ENCODE results near the gene STIMATE. TPM values are rescaled to one million over a fixed set of nuclear protein-coding genes. Genes with fewer than 3 reads are reported as not detected.

Gene STIMATE
- total RNA-seq, 4 donors from 2014 or later, result 15.0 to 22.1 (median 18.7) TPM

GRCh38 chr3:52848617-52849016 is 48.7 kb downstream of the STIMATE start:
- no peak overlapping the region for H3K27ac ChIP-seq
- H3K9me3 ChIP-seq, result no peaks in the 10 kb centered on the region
- WGBS, 2 donors, result 70 to 93% methylated on average over 3 to 6 of the region's 7 CpGs
- no peak overlapping the region for H3K4me3 ChIP-seq (replicated peaks in 1 of 3)
- intact Hi-C loops (cut with DNase I), result no loop called here
- peaks cover 4 to 28% of the 10 kb centered on the region in 2 donors for H3K4me1 ChIP-seq
- no peak for DNase-seq
- no peaks in the 10 kb centered on the region for H3K27me3 ChIP-seq
- peaks cover 0 to 30% of the 10 kb centered on the region in 2 donors for H3K36me3 ChIP-seq
- TF ChIP-seq POLR2A (IDR thresholded peaks at IDR 0.05) (no peak), CTCF (IDR thresholded peaks at IDR 0.05) (no peak)

- Histone ChIP-seq H3K27me3 (no peaks in the 10 kb centered on the region), H3K36me3 (peaks cover 0 to 30% of the 10 kb centered on the region in 2 donors), H3K4me1 (peaks cover 4 to 28% of the 10 kb centered on the region in 2 donors), H3K27ac (no peak overlapping the region), H3K9me3 (no peaks in the 10 kb centered on the region), H3K4me3 (replicated peaks in 1 of 3) (no peak overlapping the region)
- TF ChIP-seq CTCF (IDR thresholded peaks at IDR 0.05), result no peak
- TF ChIP-seq POLR2A (IDR thresholded peaks at IDR 0.05), result no peak
- WGBS, 2 donors, result 92 to 93% methylated on average over 7 of the region's 7 CpGs
- no peak for DNase-seq
- intact Hi-C loops (cut with DNase I), result no loop called here
Measured at GRCh38 chr3:52847726-52848125, 49.6 kb downstream of the STIMATE start.

GRCh38 chr3:52847241-52847640 is 50.1 kb downstream of the STIMATE start:
- no peaks in the 10 kb centered on the region for H3K27me3 ChIP-seq
- intact Hi-C loops (cut with DNase I), result no loop called here
- no peak overlapping the region for H3K27ac ChIP-seq
- peaks cover 4 to 31% of the 10 kb centered on the region in 2 donors for H3K4me1 ChIP-seq
- DNase-seq, result no peak
- no peaks in the 10 kb centered on the region for H3K9me3 ChIP-seq
- peaks cover 0 to 34% of the 10 kb centered on the region in 2 donors for H3K36me3 ChIP-seq
- no peak for TF ChIP-seq CTCF (IDR thresholded peaks at IDR 0.05)
- 96% methylated on average over 6 of the region's 6 CpGs for WGBS, 2 donors
- no peak overlapping the region for H3K4me3 ChIP-seq (replicated peaks in 1 of 3)

- Histone ChIP-seq H3K4me1 (peaks cover 4 to 31% of the 10 kb centered on the region in 2 donors), H3K27ac (peak overlapping the region in 1 of 3 donors; percentile 52), H3K36me3 (peaks cover 2 to 34% of the 10 kb centered on the region in 2 donors), H3K9me3 (no peaks in the 10 kb centered on the region), H3K4me3 (replicated peaks in 1 of 3) (no peak overlapping the region), H3K27me3 (no peaks in the 10 kb centered on the region)
- 66 to 67% methylated on average over 15 of the region's 15 CpGs for WGBS, 2 donors
- peak; percentile 60 to 61 for DNase-seq
- TF ChIP-seq POLR2A (IDR thresholded peaks at IDR 0.05), result no peak
- no peak for TF ChIP-seq CTCF (IDR thresholded peaks at IDR 0.05)
- intact Hi-C loops (cut with DNase I), result no loop called here
Measured at GRCh38 chr3:52846432-52846965, 50.8 kb downstream of the STIMATE start.

GRCh38 chr3:52845691-52846431 is 51.5 kb downstream of the STIMATE start:
- H3K4me1 ChIP-seq, result peaks cover 4 to 31% of the 10 kb centered on the region in 2 donors
- DNase-seq, result no peak
- H3K36me3 ChIP-seq, result peaks cover 8 to 35% of the 10 kb centered on the region in 2 donors
- no peak overlapping the region for H3K4me3 ChIP-seq (replicated peaks in 1 of 3)
- TF ChIP-seq CTCF (IDR thresholded peaks at IDR 0.05) (peak in 2 of 6 experiments; percentile 38 to 49), POLR2A (IDR thresholded peaks at IDR 0.05) (no peak)
- H3K27ac ChIP-seq, result peak overlapping the region; percentile 39 to 57 (median 52)
- H3K9me3 ChIP-seq, result no peaks in the 10 kb centered on the region
- intact Hi-C loops (cut with DNase I), result no loop called here
- H3K27me3 ChIP-seq, result no peaks in the 10 kb centered on the region
- WGBS, 2 donors, result 64 to 71% methylated on average over 5 to 6 of the region's 7 CpGs
